OCI-LY7 (cell line): ENCODE measurements around the gene OR11A1. TPM values are rescaled to one million over a fixed set of nuclear protein-coding genes. Genes with fewer than 3 reads are reported as not detected.

Experiments used
- BruUV-seq: library from RNA; stranded (reverse); fragments of 400-500 nt; replicated peaks from 2 replicates; lab custom pipeline; 2021; lab: Mats Ljungman, UMichigan
- CTCF ChIA-PET: fragments of 300-600 bp; sonication (Branson Sonifier 250); formaldehyde crosslinking; loops from one replicate; lab custom pipeline; 2022; ENCODE audit warnings: antibody characterized with exemption; ENCODE audit not compliant: unreplicated experiment; lab: Charles Lee
- POLR2A ChIA-PET: fragments of 300-600 bp; sonication (Branson Sonifier 250); formaldehyde crosslinking; loops from one replicate; lab custom pipeline; 2022; ENCODE audit warnings: antibody characterized with exemption; lab: Charles Lee
- DNase-seq: peaks from one replicate; pipeline ENCODE4 v3.0.0-alpha.2; 2015; ENCODE audit warnings: low spot score
- H2AFZ ChIP-seq: fragments of 200-600 bp; sonication (generic), shearing (Covaris generic); 2 replicates; pipeline ENCODE4 v1.6.1; 2014; ENCODE audit warnings: mild to moderate bottlenecking, antibody characterized with exemption, low read length, moderate library complexity
- H3K27ac ChIP-seq: fragments of 200-600 bp; sonication (generic); 2 replicates; pipeline ENCODE4 v1.5.1; 2014; ENCODE audit warnings: mixed run types, low read depth, mild to moderate bottlenecking, moderate library complexity, low read length, inconsistent platforms; ENCODE audit not compliant: poor library complexity, severe bottlenecking
- H3K36me3 ChIP-seq: fragments of 200-600 bp; sonication (generic); 2 replicates; pipeline ENCODE4 v1.6.1; 2014; ENCODE audit warnings: mild to moderate bottlenecking, antibody characterized with exemption, low read length, moderate library complexity, mixed read lengths; ENCODE audit not compliant: insufficient read depth
- H3K4me1 ChIP-seq: fragments of 200-600 bp; sonication (generic); 2 replicates; pipeline ENCODE4 v1.5.1; 2014; ENCODE audit warnings: mild to moderate bottlenecking, low read length; ENCODE audit not compliant: insufficient read depth, poor library complexity, severe bottlenecking
- H3K4me2 ChIP-seq: fragments of 200-600 bp; sonication (generic); 2 replicates; pipeline ENCODE4 v1.6.1; 2014; ENCODE audit warnings: mild to moderate bottlenecking, low read length
- H3K4me3 ChIP-seq: fragments of 200-600 bp; sonication (generic); 2 replicates; pipeline ENCODE4 v1.5.1; 2014; ENCODE audit warnings: mild to moderate bottlenecking, low read depth, low read length; ENCODE audit not compliant: poor library complexity, severe bottlenecking
- H3K79me2 ChIP-seq: fragments of 200-600 bp; sonication (generic); 2 replicates; pipeline ENCODE4 v1.6.1; 2016; ENCODE audit warnings: low read depth, mild to moderate bottlenecking, low read length, moderate library complexity, mixed read lengths; ENCODE audit not compliant: insufficient read depth
- H3K9me2 ChIP-seq: fragments of 200-600 bp; sonication (generic); 2 replicates; pipeline ENCODE4 v1.6.1; 2016; ENCODE audit warnings: mild to moderate bottlenecking, low read length, mixed read lengths; ENCODE audit not compliant: insufficient read depth
- H3K9me3 ChIP-seq: fragments of 200-600 bp; sonication (generic); 2 replicates; pipeline ENCODE4 v1.6.1; 2014; ENCODE audit warnings: mild to moderate bottlenecking, mixed run types, low read length, mixed read lengths
- H4K20me1 ChIP-seq: fragments of 200-600 bp; sonication (generic); 2 replicates; pipeline ENCODE4 v1.6.1; 2014; ENCODE audit warnings: mild to moderate bottlenecking, antibody characterized with exemption, low read length, moderate library complexity, mixed read lengths; ENCODE audit not compliant: insufficient read depth
- EZH2phosphoT487 ChIP-seq: fragments of 200-600 bp; sonication (generic); IDR thresholded peaks from 2 replicates; pipeline ENCODE4 v1.6.1; 2018; ENCODE audit warnings: low read depth, borderline replicate concordance, mild to moderate bottlenecking, mixed run types, antibody characterized with exemption, low read length, moderate library complexity, mixed read lengths
- intact Hi-C: fragments of 100-400 bp; cut with micrococcal nuclease; formaldehyde crosslinking; loops from one replicate; pipeline ENCODE4 v1.10.0; 2022; ENCODE audit not compliant: unreplicated experiment
- total RNA-seq, 2 experiments: library from RNA; depleted of rRNA in 1 of 2; stranded (reverse); fragments of >200 nt in 1 of 2; shearing (Covaris generic) in 1 of 2; gene quantifications; 2 replicates each; pipeline ENCODE4 v1.2.3, GENCODE V29; 2014 to 2022
- TF ChIP-seq, protein P1 (sequence below): fragments of 200-600 bp; sonication (generic); conservative IDR thresholded peaks from 2 replicates; pipeline ENCODE4 v1.5.1; 2014; ENCODE audit warnings: mild to moderate bottlenecking, antibody characterized with exemption, low read length, moderate library complexity, mixed read lengths

OR11A1 gene
- total RNA-seq, 2 experiments from 2014 or later, result not detected

DNA sequence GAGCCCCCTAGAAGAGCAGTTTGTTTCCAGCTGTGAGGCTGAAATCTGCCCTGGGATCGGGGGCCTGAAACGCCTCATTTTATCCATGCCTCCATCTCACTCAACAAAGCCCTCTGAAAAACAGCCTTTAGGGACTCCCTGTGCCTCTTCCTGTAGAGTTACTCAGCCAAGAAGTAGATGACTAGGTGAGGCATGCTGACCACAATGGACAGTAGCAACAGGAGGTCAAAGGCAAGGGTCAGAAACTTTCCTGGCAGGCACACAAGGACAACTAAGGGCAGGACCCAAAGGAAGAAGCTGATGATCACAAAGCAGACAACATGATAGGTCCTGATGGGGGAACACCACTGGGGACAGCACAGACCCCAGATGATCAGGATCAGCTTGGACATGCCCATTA lies 18.1 kb upstream of the OR11A1 start:
- DNase-seq, result no peak
- H3K36me3 ChIP-seq, result no peaks in the 10 kb centered on the region
- BruUV-seq, result no TSS peak
- CTCF ChIA-PET, result no interaction called here
- H3K27ac ChIP-seq, result no peak overlapping the region
- no peak overlapping the region for H3K4me3 ChIP-seq
- H3K9me3 ChIP-seq, result no peaks in the 10 kb centered on the region
- POLR2A ChIA-PET, result interaction anchor here (0.6 kb wide), 1 partner anchor 1175 kb away, joined by 3 read pairs; no protein-coding TSS in a partner anchor
- no peaks in the 10 kb centered on the region for H3K79me2 ChIP-seq
- no peaks in the 10 kb centered on the region for H3K4me1 ChIP-seq
- intact Hi-C loops, result no loop called here
- no peaks in the 10 kb centered on the region for H4K20me1 ChIP-seq
- TF ChIP-seq EZH2phosphoT487, result no peak
- TF ChIP-seq, protein P1, sequence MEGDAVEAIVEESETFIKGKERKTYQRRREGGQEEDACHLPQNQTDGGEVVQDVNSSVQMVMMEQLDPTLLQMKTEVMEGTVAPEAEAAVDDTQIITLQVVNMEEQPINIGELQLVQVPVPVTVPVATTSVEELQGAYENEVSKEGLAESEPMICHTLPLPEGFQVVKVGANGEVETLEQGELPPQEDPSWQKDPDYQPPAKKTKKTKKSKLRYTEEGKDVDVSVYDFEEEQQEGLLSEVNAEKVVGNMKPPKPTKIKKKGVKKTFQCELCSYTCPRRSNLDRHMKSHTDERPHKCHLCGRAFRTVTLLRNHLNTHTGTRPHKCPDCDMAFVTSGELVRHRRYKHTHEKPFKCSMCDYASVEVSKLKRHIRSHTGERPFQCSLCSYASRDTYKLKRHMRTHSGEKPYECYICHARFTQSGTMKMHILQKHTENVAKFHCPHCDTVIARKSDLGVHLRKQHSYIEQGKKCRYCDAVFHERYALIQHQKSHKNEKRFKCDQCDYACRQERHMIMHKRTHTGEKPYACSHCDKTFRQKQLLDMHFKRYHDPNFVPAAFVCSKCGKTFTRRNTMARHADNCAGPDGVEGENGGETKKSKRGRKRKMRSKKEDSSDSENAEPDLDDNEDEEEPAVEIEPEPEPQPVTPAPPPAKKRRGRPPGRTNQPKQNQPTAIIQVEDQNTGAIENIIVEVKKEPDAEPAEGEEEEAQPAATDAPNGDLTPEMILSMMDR, result no peak
- no peak overlapping the region for H3K4me2 ChIP-seq
- no peak overlapping the region for H2AFZ ChIP-seq
- H3K9me2 ChIP-seq, result no peaks in the 10 kb centered on the region

DNA sequence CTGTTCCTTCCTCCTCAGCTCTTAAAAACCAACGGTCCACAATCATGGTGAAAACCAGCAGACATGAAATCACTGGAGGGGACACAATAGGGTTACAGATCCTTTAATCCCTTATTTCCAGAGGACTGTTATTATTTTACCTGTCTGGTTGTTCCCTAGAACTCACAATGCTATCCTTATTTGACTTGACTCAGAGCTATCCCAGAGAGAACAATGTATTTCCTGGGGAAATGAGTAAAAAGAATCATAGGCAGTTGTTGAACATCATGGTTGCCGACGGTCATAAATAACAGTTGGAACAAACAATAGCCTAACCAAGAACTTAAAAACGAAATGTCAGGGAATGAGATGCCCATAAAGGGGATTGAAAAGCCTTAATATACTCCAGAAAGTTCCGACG lies 9.4 kb upstream of the OR11A1 start:
- Histone ChIP-seq H3K4me1 (no peaks in the 10 kb centered on the region), H2AFZ (no peak overlapping the region), H4K20me1 (no peaks in the 10 kb centered on the region), H3K4me3 (no peak overlapping the region), H3K27ac (no peak overlapping the region), H3K9me3 (no peaks in the 10 kb centered on the region), H3K79me2 (no peaks in the 10 kb centered on the region), H3K9me2 (no peaks in the 10 kb centered on the region), H3K36me3 (no peaks in the 10 kb centered on the region), H3K4me2 (no peak overlapping the region)
- intact Hi-C loops, result no loop called here
- CTCF ChIA-PET, result no interaction called here
- no peak for DNase-seq
- no peak for TF ChIP-seq EZH2phosphoT487
- TF ChIP-seq, protein P1, result no peak
- POLR2A ChIA-PET, result no interaction called here
- no TSS peak for BruUV-seq

DNA sequence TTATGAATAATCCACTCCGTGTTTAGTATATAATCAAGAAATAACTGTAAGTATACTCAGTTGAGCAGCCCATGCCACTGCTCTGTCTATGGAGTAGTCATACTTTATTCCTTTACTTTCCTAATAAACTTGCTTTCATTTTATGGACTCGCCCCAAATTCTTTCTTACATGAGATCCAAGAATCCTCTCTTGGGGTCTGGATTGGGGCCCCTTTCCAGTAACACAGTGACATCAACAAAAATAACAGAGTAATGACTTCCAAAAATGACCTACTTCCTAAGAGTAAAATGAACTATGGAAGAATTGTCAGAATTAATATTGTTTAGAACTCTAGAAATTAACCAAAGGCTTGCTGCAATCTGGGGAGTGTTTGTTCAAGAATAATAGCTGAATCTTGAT lies 8.9 kb upstream of the OR11A1 start:
- Histone ChIP-seq H3K36me3 (no peaks in the 10 kb centered on the region), H3K9me3 (no peaks in the 10 kb centered on the region), H3K4me2 (no peak overlapping the region), H3K27ac (no peak overlapping the region), H3K4me3 (no peak overlapping the region), H2AFZ (no peak overlapping the region), H4K20me1 (no peaks in the 10 kb centered on the region), H3K79me2 (no peaks in the 10 kb centered on the region), H3K4me1 (no peaks in the 10 kb centered on the region), H3K9me2 (no peaks in the 10 kb centered on the region)
- TF ChIP-seq, protein P1, result no peak
- no peak for TF ChIP-seq EZH2phosphoT487
- DNase-seq, result no peak
- ChIA-PET POLR2A (no interaction called here), CTCF (no interaction called here)
- BruUV-seq, result no TSS peak
- intact Hi-C loops, result no loop called here
